Measurements from ENCODE around the gene SYTL3.

The SYTL3 gene

DNA sequence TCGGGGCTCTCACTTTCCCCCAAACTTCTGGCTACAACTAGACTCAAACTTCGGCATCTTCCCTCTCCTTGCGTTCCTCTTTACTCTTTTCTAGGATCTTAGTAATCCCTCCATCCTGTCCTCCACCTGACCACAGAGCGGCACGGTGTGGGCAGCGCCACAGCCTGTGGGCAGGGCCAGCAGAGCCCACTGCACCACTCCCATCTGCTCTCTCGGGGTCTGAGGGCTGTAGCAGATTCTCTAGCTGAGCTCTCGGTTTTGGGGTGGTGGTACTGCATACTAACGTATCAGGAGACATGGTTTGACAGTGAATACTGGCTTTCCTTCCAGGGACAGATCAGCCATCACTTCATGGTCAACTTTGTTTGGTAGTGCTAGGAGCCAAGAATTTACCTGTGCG, 111.9 kb downstream of the SYTL3 start:
- Mint-ChIP-seq H3K36me3 (peaks cover 21 to 49% of the 10 kb centered on the region in 2 donors), H3K27ac (peak overlapping the region; percentile 87), H3K27me3 (no peaks in the 10 kb centered on the region), H3K4me1 (peaks cover 0 to 12% of the 10 kb centered on the region in 2 donors), H3K4me3 (peak overlapping the region; percentile 1 to 54), H3K9me3 (no peaks in the 10 kb centered on the region)
- ATAC-seq (replicated peaks) (no peak), DNase-seq (no peak)

DNA sequence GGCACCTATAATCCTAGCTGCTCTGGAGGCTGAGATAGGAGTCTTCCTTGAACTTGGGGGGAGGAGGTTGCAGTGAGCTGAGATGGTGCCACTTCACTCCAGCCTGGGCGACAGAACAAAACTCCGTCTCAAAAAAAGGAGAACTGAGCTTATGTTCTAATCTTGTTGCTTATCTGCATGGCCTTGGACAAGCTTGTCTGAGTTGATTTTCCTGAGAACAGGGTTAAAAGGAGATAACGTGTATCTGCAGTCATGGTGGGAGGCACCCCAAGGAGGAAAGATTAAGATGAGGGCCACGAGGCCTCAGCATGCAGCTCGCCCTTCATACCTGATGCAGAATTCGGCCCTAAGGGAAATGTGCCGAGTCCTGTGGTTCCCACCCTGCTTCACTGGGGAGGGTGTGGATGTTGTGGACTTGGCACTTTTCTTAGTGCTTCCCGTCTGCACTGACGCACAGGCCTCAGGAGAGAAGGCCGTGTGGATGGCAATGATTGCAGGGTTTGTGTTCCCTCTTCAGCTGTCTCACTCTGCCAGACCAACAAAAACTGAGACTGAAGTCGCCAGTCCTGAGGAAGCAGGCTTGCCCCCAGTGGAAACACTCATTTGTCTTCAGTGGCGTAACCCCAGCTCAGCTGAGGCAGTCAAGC, 113.1 kb downstream of the SYTL3 start:
- Mint-ChIP-seq H3K4me1 (peaks cover 5 to 15% of the 10 kb centered on the region in 2 donors), H3K27ac (peak overlapping the region; percentile 87), H3K36me3 (peaks cover 31 to 55% of the 10 kb centered on the region in 2 donors), H3K27me3 (no peaks in the 10 kb centered on the region), H3K9me3 (no peaks in the 10 kb centered on the region), H3K4me3 (no peak overlapping the region)
- ATAC-seq (replicated peaks) = peak in 1 of 2 donors; percentile 5
- DNase-seq = no peak

DNA sequence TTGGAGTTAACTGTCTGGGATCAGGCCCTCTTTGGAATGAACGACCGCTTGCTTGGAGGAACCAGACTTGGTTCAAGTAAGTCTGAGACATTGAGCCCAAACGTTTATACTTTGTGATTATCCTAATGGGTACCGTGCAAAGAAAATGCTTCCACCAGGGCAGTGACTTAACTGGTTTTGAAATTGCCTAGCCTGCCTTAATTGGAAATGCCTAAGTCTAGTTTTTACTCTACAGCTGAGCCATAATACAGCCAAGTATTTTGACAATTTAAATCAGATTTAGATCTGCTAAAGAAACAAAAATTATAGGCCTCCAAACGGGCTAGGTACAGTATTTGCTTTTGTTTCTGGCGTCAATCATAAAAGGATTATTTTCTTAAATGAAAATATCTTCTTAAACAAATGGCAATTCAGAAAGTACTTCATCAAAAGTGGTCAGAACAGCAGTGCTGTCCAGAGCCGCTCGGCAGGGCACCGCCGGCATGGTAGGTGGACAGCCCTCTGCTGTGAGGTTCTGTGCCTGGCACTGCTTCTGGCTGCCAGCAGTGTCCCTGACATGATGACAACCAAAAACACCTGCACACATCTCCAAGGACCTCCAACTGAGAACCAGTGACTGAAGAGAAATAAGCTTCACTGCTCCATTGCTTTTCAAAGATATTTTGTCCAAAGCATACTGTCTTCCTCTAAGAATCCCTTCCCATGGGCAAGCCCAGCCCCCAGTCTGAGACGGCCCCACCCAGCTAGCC, 113.8 kb downstream of the SYTL3 start:
- peaks cover 36 to 60% of the 10 kb centered on the region in 2 donors for H3K36me3 Mint-ChIP-seq
- DNase-seq = no peak
- H3K9me3 Mint-ChIP-seq = no peaks in the 10 kb centered on the region
- no peak overlapping the region for H3K4me3 Mint-ChIP-seq
- ATAC-seq (replicated peaks) = peak in 1 of 2 donors; percentile 7
- no peaks in the 10 kb centered on the region for H3K27me3 Mint-ChIP-seq
- H3K4me1 Mint-ChIP-seq = peaks cover 10 to 17% of the 10 kb centered on the region in 2 donors
- H3K27ac Mint-ChIP-seq = peak overlapping the region; percentile 87

DNA sequence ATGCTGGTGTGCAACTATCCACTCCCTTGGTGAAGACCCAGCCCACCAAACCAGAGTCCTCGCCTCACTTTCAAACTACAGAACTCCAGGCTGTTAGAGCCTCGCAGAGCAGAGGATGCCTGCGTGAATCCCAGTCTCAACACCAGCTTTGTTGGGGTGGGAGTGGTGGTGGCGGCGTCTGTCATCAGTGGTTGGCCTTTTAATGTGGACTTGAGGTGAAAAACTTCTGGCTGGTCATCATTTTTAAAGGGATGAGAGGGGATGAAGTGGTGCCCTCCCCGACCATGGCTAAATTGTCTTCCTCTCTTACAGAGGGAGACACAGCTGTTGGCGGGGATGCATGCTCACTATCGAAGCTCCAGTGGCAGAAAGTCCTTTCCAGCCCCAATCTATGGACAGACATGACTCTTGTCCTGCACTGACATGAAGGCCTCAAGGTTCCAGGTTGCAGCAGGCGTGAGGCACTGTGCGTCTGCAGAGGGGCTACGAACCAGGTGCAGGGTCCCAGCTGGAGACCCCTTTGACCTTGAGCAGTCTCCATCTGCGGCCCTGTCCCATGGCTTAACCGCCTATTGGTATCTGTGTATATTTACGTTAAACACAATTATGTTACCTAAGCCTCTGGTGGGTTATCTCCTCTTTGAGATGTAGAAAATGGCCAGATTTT, 114.5 kb downstream of the SYTL3 start:
- ATAC-seq (replicated peaks) (peak in 1 of 2 donors; percentile 2), DNase-seq (no peak)
- H3K27me3 Mint-ChIP-seq = no peaks in the 10 kb centered on the region
- H3K9me3 Mint-ChIP-seq = no peaks in the 10 kb centered on the region
- H3K4me1 Mint-ChIP-seq = peaks cover 11 to 19% of the 10 kb centered on the region in 2 donors
- peak overlapping the region; percentile 85 for H3K27ac Mint-ChIP-seq
- H3K4me3 Mint-ChIP-seq = no peak overlapping the region
- H3K36me3 Mint-ChIP-seq = peaks cover 40 to 61% of the 10 kb centered on the region in 2 donors

DNA sequence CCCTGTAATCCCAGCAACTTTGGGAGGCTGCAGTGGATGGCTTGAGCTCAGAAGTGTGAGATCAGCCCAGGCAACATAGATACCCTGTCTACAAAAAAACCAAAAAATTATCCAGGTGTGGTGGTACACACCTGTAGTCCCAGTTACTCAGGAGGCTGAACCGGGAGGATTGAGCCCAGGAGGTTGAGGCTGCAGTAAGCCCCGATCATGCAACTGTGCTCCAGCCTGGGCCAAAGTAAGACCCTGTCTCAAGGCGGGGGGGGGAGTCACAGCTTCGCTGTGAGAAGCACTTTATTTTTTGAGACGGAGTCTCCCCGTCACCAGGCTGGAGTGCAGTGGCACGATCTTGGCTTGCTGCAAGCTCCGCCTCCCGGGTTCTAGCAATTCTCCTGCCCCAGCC, 115.1 kb downstream of the SYTL3 start:
- H3K27ac Mint-ChIP-seq = peak overlapping the region; percentile 85
- peaks cover 46 to 65% of the 10 kb centered on the region in 2 donors for H3K36me3 Mint-ChIP-seq
- no peak for ATAC-seq (replicated peaks)
- no peaks in the 10 kb centered on the region for H3K9me3 Mint-ChIP-seq
- H3K4me3 Mint-ChIP-seq = no peak overlapping the region
- peaks cover 18 to 25% of the 10 kb centered on the region in 2 donors for H3K4me1 Mint-ChIP-seq
- H3K27me3 Mint-ChIP-seq = no peaks in the 10 kb centered on the region
- DNase-seq = no peak

DNA sequence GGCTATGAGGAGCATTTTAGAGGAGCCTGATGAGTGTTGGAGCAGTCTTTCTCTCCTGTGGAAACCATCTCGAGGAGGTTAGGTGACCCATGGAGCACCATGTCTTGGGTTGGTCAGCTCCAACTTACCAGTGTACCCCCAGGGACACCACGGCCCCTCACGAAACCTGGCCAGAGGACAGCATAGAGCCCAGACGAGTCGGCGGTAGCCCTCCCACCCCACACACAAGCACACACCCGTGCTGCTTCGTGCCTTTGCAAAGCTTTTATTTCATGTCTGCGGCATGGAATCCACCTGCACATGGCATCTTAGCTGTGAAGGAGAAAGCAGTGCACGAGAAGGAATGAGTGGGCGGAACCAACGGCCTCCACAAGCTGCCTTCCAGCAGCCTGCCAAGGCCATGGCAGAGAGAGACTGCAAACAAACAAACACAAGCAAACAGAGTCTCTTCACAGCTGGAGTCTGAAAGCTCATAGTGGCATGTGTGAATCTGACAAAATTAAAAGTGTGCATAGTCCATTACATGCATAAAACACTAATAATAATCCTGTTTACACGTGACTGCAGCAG, 115.7 kb downstream of the SYTL3 start:
- no peak for DNase-seq
- peak overlapping the region; percentile 85 for H3K27ac Mint-ChIP-seq

DNA sequence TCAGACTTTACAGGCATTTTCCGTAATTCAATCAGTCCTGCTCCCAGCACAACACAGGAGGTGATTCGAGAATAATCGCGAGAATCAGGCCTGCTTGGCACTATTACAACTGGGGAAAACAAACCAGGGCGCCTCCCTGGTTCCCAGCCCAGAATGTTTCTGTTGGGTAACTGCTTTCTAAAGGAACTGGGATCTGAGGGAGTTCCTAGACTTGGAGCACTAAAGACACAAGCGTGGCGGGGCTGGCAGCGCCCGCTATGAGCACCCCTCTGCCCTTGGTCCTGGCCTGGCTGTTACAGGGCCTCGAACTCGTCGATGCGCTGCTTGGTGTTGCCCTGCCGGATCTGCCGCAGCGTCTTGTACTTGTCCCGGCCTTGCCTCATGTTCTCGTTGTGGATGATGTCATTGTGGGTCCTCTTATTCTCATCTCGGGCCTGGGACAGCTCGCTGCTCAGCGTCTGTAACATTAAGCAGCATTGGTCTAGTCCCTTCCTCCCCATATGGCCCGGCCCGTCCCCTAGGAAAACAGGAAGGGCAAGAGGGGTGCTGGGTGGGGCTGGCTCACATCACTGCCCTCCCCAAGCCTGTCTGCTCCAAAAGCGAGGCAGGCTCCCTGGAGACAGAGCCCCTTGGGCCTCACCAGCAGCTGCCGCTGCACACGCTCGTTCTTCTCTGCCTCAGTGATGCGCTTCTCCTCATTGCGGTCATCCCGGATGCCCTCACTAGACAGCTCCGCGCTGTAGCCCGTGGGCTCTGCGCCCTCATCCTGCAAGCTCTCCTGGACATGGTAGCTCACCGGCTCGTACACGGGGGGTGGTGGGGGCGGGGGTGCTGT, 117.0 kb downstream of the SYTL3 start:
- peak overlapping the region in 1 of 2 donors; percentile 44 for H3K4me3 Mint-ChIP-seq
- H3K27me3 Mint-ChIP-seq = no peaks in the 10 kb centered on the region
- H3K9me3 Mint-ChIP-seq = no peaks in the 10 kb centered on the region
- peaks cover 60 to 79% of the 10 kb centered on the region in 2 donors for H3K36me3 Mint-ChIP-seq
- peak overlapping the region; percentile 86 for H3K27ac Mint-ChIP-seq
- H3K4me1 Mint-ChIP-seq = peaks cover 26% of the 10 kb centered on the region in 2 donors
- DNase-seq (no peak), ATAC-seq (replicated peaks) (no peak)

More for the DNA sequence above, 115.7 kb downstream of the SYTL3 start:
- H3K4me1 Mint-ChIP-seq = peaks cover 19 to 27% of the 10 kb centered on the region in 2 donors
- no peak overlapping the region for H3K4me3 Mint-ChIP-seq
- peaks cover 50 to 71% of the 10 kb centered on the region in 2 donors for H3K36me3 Mint-ChIP-seq
- ATAC-seq (replicated peaks) = no peak
- no peaks in the 10 kb centered on the region for H3K9me3 Mint-ChIP-seq
- no peaks in the 10 kb centered on the region for H3K27me3 Mint-ChIP-seq

DNA sequence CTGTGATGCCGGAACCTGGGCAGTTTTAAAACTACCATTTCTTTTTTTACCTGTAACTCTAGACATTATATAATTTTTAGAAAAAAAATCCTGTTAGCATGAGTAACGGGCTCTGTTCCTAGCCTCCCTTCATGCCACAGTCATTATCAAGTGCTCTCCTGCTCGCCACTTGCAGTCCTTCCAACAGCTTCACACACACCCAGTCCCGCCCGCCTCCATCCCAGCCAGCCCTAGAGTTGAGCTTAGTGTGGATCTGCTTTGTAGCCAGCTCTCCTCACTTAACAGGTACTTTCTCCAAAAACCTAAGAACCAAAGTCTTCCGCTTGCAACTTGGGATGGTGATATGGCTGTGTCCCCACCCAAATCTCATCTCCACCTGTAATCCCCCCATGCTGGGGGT, 117.9 kb downstream of the SYTL3 start:
- no peak for ATAC-seq (replicated peaks)
- no peaks in the 10 kb centered on the region for H3K27me3 Mint-ChIP-seq
- H3K36me3 Mint-ChIP-seq = peaks cover 63 to 79% of the 10 kb centered on the region in 2 donors
- H3K4me1 Mint-ChIP-seq = peaks cover 27 to 30% of the 10 kb centered on the region in 2 donors
- H3K9me3 Mint-ChIP-seq = no peaks in the 10 kb centered on the region
- DNase-seq = no peak
- peak overlapping the region in 1 of 2 donors; percentile 39 for H3K4me3 Mint-ChIP-seq
- peak overlapping the region; percentile 94 for H3K27ac Mint-ChIP-seq

DNA sequence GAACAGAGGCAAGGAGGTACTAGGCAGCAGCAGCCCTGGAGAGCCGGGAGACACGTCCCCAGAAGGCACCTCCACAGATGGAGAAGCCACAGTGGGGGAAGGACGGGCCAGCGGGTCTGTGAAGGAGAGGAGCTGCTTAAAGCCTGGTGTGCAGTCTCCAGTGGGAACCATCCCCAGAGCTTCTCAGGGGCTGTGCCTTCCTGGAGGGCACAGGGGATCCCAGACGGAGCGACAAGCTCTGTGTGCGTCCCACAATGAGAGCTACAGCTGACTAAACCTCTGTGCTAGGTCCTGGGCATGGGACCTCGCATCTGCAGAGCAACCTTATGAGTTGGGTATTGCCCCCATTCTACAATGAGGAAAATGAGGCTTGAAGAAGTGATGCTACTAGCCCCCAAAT, 118.6 kb downstream of the SYTL3 start:
- ATAC-seq (replicated peaks) = no peak
- DNase-seq = no peak
- H3K9me3 Mint-ChIP-seq = no peaks in the 10 kb centered on the region
- peak overlapping the region; percentile 94 for H3K27ac Mint-ChIP-seq
- no peak overlapping the region for H3K4me3 Mint-ChIP-seq
- H3K4me1 Mint-ChIP-seq = peaks cover 26 to 36% of the 10 kb centered on the region in 2 donors
- H3K27me3 Mint-ChIP-seq = no peaks in the 10 kb centered on the region
- peaks cover 68 to 82% of the 10 kb centered on the region in 2 donors for H3K36me3 Mint-ChIP-seq

DNA sequence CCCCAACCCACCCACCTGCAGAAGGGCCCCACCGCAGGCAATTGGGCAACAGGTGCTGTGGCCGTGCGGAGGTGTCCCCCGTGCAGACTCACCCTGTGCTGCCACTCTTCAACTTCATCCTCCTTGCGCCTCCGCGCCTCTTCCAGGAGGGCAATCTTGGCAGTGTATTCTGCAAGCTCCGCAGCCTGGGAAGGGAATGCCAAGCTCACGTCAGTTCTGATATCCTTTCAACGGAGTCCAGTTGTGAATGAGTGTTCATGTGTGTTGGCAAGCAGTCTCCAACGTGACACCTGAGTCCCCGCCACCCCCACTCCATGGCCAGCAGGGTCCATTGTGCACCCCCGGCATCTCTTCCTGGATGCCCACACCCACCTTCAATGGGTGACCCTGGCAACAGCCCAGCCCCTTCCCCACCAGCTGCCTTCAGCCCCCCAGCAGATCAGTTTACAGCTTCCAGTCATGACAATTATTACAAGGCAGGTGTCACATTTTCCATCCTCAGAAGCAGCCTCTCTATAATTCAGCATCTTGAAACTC, 119.4 kb downstream of the SYTL3 start:
- Mint-ChIP-seq H3K4me1 (peaks cover 22 to 39% of the 10 kb centered on the region in 2 donors), H3K27me3 (no peaks in the 10 kb centered on the region), H3K36me3 (peaks cover 69 to 82% of the 10 kb centered on the region in 2 donors), H3K27ac (peak overlapping the region; percentile 78), H3K4me3 (peak overlapping the region in 1 of 2 donors; percentile 42), H3K9me3 (no peaks in the 10 kb centered on the region)
- no peak for DNase-seq
- no peak for ATAC-seq (replicated peaks)

DNA sequence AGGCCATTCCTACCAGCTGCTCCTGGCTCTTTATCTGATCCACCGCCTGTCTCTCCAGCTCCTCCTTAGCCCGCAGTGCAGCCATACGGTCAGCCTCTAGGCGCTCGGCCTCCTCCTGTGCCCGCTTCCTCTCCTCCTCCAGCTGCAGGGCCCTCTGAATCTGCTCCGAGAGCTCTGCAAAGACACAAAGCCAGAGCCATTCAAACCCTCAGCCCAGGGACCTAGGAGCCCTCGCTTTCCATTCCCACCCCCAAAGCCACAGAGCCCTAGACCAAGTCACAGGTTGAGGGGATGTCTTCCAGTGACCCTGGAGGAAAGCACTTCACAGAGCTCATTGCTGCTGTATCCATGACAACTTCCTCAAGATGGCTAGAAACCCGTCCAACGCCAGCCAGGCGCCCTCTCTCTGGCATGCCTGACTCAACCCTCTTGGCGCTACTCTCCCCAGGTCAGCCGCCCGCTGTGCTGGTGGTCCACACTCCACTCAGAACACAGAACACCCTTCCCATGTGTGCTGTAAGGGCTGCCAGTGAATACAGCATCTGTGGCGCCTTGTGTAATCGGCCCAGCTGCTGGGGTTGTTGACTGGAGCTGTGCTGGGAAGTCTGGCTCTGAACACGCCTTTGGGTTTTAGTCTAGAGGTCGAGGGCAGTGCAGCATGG, 120.0 kb downstream of the SYTL3 start:
- Mint-ChIP-seq H3K4me1 (peaks cover 22 to 39% of the 10 kb centered on the region in 2 donors), H3K36me3 (peaks cover 64 to 79% of the 10 kb centered on the region in 2 donors), H3K27ac (peak overlapping the region; percentile 78), H3K27me3 (no peaks in the 10 kb centered on the region), H3K4me3 (peak overlapping the region in 1 of 2 donors; percentile 10), H3K9me3 (no peaks in the 10 kb centered on the region)
- DNase-seq = no peak
- ATAC-seq (replicated peaks) = no peak

DNA sequence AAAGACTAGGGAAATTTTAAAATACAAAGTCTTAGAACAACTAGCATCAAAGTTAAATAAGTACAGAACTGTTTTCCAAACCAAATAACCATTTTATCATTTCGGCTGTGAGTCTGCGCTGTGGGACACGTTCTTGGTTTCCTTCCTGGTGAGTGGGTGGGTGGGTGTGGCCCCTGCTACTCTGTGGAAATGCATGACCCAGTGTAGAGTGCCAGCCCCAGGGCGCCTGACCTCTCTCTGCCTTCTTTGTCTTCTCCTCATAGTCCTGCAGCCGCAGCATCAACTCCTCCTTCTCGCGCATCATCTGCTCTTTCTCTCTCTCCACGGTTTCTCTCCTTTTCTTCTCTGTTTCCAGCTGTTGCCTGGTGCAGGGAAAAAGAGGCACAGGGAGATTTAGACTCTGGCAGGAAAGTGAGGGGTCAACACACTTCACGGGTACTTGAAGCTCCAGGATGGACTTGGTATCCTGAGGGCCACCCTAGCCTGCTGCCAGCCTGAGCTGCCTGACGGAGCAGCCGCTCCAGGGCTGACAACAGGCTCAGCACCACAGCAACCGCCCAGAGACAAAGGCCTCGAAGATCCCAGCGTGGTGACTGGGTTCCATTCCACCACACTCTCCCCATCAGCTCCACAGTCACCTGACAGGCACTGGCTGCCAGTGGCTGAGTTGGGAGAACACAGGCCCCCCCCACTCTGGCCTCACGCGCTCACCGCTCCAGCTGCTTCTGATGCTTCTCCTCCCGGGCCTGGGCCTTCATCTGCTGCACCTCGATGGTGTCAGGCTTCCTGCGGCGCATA, 120.9 kb downstream of the SYTL3 start:
- no peak for DNase-seq
- Mint-ChIP-seq H3K9me3 (no peaks in the 10 kb centered on the region), H3K4me1 (peaks cover 22 to 39% of the 10 kb centered on the region in 2 donors), H3K27ac (peak overlapping the region; percentile 94), H3K4me3 (peak overlapping the region; percentile 22 to 29), H3K27me3 (no peaks in the 10 kb centered on the region), H3K36me3 (peaks cover 63 to 74% of the 10 kb centered on the region in 2 donors)
- ATAC-seq (replicated peaks) = no peak
